ENCODE measurements around the gene OIT3.

DNA sequence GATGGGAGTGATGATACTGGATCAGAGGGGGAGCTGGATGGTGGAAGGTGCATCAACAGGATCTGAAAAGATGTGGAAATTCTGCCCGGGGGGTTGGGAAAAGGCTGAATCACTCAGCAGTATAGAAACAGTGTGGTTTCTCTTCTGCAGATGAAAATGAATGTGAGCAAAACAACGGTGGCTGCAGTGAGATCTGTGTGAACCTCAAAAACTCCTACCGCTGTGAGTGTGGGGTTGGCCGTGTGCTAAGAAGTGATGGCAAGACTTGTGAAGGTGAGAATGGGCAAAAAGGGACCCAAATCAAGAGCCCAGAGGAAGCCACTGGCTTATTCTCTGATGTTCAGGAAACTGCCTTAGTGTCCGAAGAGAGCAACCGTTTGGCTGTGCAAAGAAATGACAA, 12.9 kb downstream of the OIT3 start:
- TF ChIP-seq CTCF (IDR thresholded peaks at IDR 0.05): no peak
- TF ChIP-seq MYC (IDR thresholded peaks at IDR 0.05; ENCODE audit: borderline replicate concordance, low read length): no peak
- TF ChIP-seq CEBPB (IDR thresholded peaks at IDR 0.05): no peak
- no peak for TF ChIP-seq EP300 (IDR thresholded peaks at IDR 0.05)
- no peak for TF ChIP-seq MAFK (IDR thresholded peaks at IDR 0.05; ENCODE audit: partially characterized antibody)
- no peak for TF ChIP-seq CBX2 (IDR thresholded peaks at IDR 0.05; ENCODE audit: borderline replicate concordance, low read depth)
- TF ChIP-seq POLR2A (IDR thresholded peaks at IDR 0.05; ENCODE audit: low read length): no peak
- TF ChIP-seq RNF2 (IDR thresholded peaks at IDR 0.05; ENCODE audit: borderline replicate concordance, low read depth): no peak
- TF ChIP-seq RCOR1 (IDR thresholded peaks at IDR 0.05; ENCODE audit: low read depth, low read length): no peak
- no peak for TF ChIP-seq CBX8 (IDR thresholded peaks at IDR 0.05)
- TF ChIP-seq, protein P1, sequence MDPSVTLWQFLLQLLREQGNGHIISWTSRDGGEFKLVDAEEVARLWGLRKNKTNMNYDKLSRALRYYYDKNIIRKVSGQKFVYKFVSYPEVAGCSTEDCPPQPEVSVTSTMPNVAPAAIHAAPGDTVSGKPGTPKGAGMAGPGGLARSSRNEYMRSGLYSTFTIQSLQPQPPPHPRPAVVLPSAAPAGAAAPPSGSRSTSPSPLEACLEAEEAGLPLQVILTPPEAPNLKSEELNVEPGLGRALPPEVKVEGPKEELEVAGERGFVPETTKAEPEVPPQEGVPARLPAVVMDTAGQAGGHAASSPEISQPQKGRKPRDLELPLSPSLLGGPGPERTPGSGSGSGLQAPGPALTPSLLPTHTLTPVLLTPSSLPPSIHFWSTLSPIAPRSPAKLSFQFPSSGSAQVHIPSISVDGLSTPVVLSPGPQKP (IDR thresholded peaks at IDR 0.05; ENCODE audit: low read depth, low read length): no peak
- TF ChIP-seq, protein P2, sequence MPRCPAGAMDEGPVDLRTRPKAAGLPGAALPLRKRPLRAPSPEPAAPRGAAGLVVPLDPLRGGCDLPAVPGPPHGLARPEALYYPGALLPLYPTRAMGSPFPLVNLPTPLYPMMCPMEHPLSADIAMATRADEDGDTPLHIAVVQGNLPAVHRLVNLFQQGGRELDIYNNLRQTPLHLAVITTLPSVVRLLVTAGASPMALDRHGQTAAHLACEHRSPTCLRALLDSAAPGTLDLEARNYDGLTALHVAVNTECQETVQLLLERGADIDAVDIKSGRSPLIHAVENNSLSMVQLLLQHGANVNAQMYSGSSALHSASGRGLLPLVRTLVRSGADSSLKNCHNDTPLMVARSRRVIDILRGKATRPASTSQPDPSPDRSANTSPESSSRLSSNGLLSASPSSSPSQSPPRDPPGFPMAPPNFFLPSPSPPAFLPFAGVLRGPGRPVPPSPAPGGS (IDR thresholded peaks at IDR 0.05): no peak

Measured in A549 (cell line).